H1 (cell line): ENCODE results near the gene HOXB8. TPM values are rescaled to one million over a fixed set of nuclear protein-coding genes. Genes with fewer than 3 reads are reported as not detected.

ENCODE experiments used
- CTCF ChIA-PET: fragments of 300-600 bp; sonication (Branson Sonifier 250); formaldehyde crosslinking; loops from one replicate; lab custom pipeline; 2021; ENCODE audit not compliant: partially characterized antibody; lab: Charles Lee
- POLR2A ChIA-PET: fragments of 300-600 bp; sonication (Branson Sonifier 250); formaldehyde crosslinking; loops from one replicate; lab custom pipeline; 2021; ENCODE audit warnings: inconsistent platforms; ENCODE audit not compliant: partially characterized antibody; lab: Charles Lee
- DNase-seq, 2 experiments: peaks; one replicate each; pipeline versions ENCODE4 v3.0.0 to v3.0.0-alpha.2; 2010 to 2022; ENCODE audit warnings: low spot score in 2 of 2, low read depth in 1 of 2, mixed read lengths in 1 of 2
- FAIRE-seq: peaks from 2 replicates; lab custom pipeline; 2011; peaks lifted over from hg19 to GRCh38; lab: Jason Lieb, UNC
- H2AFZ ChIP-seq: 2 replicates; pipeline ENCODE4 v1.8.1; 2012; ENCODE audit warnings: low read length, inconsistent platforms
- H2AK5ac ChIP-seq: 2 replicates; pipeline ENCODE4 v1.6.1; 2013; ENCODE audit warnings: low read depth, low read length
- H2BK120ac ChIP-seq: replicated peaks from 2 replicates; pipeline ENCODE3; 2013; ENCODE audit warnings: low read depth, low read length, inconsistent platforms
- H2BK12ac ChIP-seq: 2 replicates; pipeline ENCODE4 v1.6.1; 2013; ENCODE audit warnings: low read depth, low read length
- H2BK15ac ChIP-seq: 2 replicates; pipeline ENCODE4 v1.6.1; 2013; ENCODE audit warnings: low read length
- H2BK20ac ChIP-seq: 2 replicates; pipeline ENCODE4 v1.6.1; 2013; ENCODE audit warnings: low read length
- H2BK5ac ChIP-seq: 2 replicates; pipeline ENCODE4 v1.6.1; 2013; ENCODE audit warnings: low read depth, low read length
- H3K14ac ChIP-seq: 2 replicates; pipeline ENCODE4 v1.6.1; 2013; ENCODE audit warnings: inconsistent platforms; ENCODE audit not compliant: insufficient read length
- H3K18ac ChIP-seq: 2 replicates; pipeline ENCODE4 v1.6.1; 2013; ENCODE audit warnings: low read length; ENCODE audit errors: extremely low read depth
- H3K23ac ChIP-seq: 2 replicates; pipeline ENCODE4 v1.6.1; 2013; ENCODE audit warnings: inconsistent platforms; ENCODE audit not compliant: insufficient read length
- H3K23me2 ChIP-seq: 2 replicates; pipeline ENCODE4 v1.6.1; 2013; ENCODE audit warnings: low read depth, low read length
- H3K27ac ChIP-seq: 2 replicates; pipeline ENCODE4 v1.6.1; 2011; ENCODE audit warnings: low read depth, low read length, inconsistent platforms
- H3K27me3 ChIP-seq, 4 experiments: replicated peaks in 1 of 4; 1 replicate in 1 of 4; 2 replicates in 3 of 4; pipeline versions ENCODE4 v1.6.1 to v1.8.1; 2011 to 2013; ENCODE audit warnings: low read length in 3 of 4, mild to moderate bottlenecking in 3 of 4, inconsistent platforms in 2 of 4, mixed read lengths in 2 of 4, moderate library complexity in 1 of 4; ENCODE audit not compliant: control insufficient read depth in 3 of 4, insufficient read depth in 3 of 4; ENCODE audit errors: extremely low read depth in 1 of 4
- H3K36me3 ChIP-seq, 4 experiments: 2 replicates each; pipeline versions ENCODE4 v1.6.1 to v1.8.1; 2011 to 2013; ENCODE audit warnings: mild to moderate bottlenecking in 4 of 4, low read length in 3 of 4, moderate library complexity in 2 of 4, control low read depth in 1 of 4, inconsistent platforms in 1 of 4; ENCODE audit not compliant: insufficient read depth in 4 of 4, control insufficient read depth in 2 of 4
- H3K4ac ChIP-seq: replicated peaks from 2 replicates; pipeline ENCODE3; 2013; ENCODE audit warnings: low read length, low read depth, mixed read lengths, inconsistent platforms; ENCODE audit not compliant: insufficient read length
- H3K4me1 ChIP-seq, 4 experiments: replicated peaks in 1 of 4; 1 replicate in 1 of 4; 2 replicates in 3 of 4; pipeline versions ENCODE4 v1.6.1 to v1.8.1; 2011 to 2013; ENCODE audit warnings: low read length in 3 of 4, inconsistent platforms in 2 of 4, mixed read lengths in 1 of 4; ENCODE audit not compliant: insufficient read depth in 4 of 4, control insufficient read depth in 3 of 4
- H3K4me2 ChIP-seq, 2 experiments: 2 replicates each; pipeline versions ENCODE4 v1.6.1 to v1.8.1; 2011 to 2013; ENCODE audit warnings: low read depth in 2 of 2, low read length in 2 of 2, control low read depth in 1 of 2, inconsistent platforms in 1 of 2, mild to moderate bottlenecking in 1 of 2; ENCODE audit not compliant: insufficient read depth in 1 of 2
- H3K4me3 ChIP-seq, 4 experiments: fragments of 200-600, 300-600 bp in 1 of 4; sonication (generic), shearing (Covaris generic), sonication (Bioruptor Twin) in 1 of 4; 2 replicates each; pipeline versions ENCODE4 v1.5.1 to v1.8.1; 2011 to 2016; ENCODE audit warnings: low read length in 4 of 4, low read depth in 3 of 4, control low read depth in 2 of 4, inconsistent platforms in 2 of 4, mild to moderate bottlenecking in 2 of 4, mixed read lengths in 1 of 4, moderate library complexity in 1 of 4; ENCODE audit not compliant: insufficient read depth in 2 of 4; ENCODE audit errors: extremely low read depth in 1 of 4
- H3K56ac ChIP-seq: replicated peaks from 2 replicates; pipeline ENCODE3; 2013; ENCODE audit warnings: low read depth, mild to moderate bottlenecking, mixed read lengths, low read length, inconsistent platforms; ENCODE audit not compliant: insufficient read length
- H3K79me1 ChIP-seq: 2 replicates; pipeline ENCODE4 v1.6.1; 2013; ENCODE audit warnings: low read depth, low read length, control low read depth
- H3K79me2 ChIP-seq, 2 experiments: 2 replicates each; pipeline versions ENCODE4 v1.6.1 to v1.8.1; 2012 to 2013; ENCODE audit warnings: low read length in 2 of 2, mild to moderate bottlenecking in 2 of 2, inconsistent platforms in 1 of 2; ENCODE audit not compliant: insufficient read depth in 2 of 2, control insufficient read depth in 1 of 2
- H3K9ac ChIP-seq, 4 experiments: replicated peaks in 1 of 4; 1 replicate in 1 of 4; 2 replicates in 3 of 4; pipeline versions ENCODE4 v1.6.1 to v1.8.1; 2011 to 2013; ENCODE audit warnings: low read depth in 3 of 4, low read length in 3 of 4, control low read depth in 2 of 4, mild to moderate bottlenecking in 2 of 4, moderate library complexity in 2 of 4, inconsistent platforms in 1 of 4; ENCODE audit errors: extremely low read depth in 1 of 4
- H3K9me3 ChIP-seq, 2 experiments: 2 replicates each; pipeline versions ENCODE4 v1.6.1 to v1.8.1; 2012 to 2013; ENCODE audit warnings: mild to moderate bottlenecking in 2 of 2, moderate library complexity in 2 of 2, control low read depth in 1 of 2, inconsistent platforms in 1 of 2, low read depth in 1 of 2, low read length in 1 of 2, mixed read lengths in 1 of 2; ENCODE audit not compliant: insufficient read depth in 2 of 2
- H4K20me1 ChIP-seq, 2 experiments: replicated peaks in 1 of 2; 2 replicates each; pipeline versions ENCODE3 to v1.8.1; 2011 to 2013; ENCODE audit warnings: inconsistent platforms in 2 of 2, low read length in 2 of 2, mild to moderate bottlenecking in 1 of 2; ENCODE audit not compliant: insufficient read depth in 2 of 2, control insufficient read depth in 1 of 2
- H4K5ac ChIP-seq: 2 replicates; pipeline ENCODE4 v1.6.1; 2013; ENCODE audit warnings: low read length, low read depth, mixed read lengths, inconsistent platforms; ENCODE audit not compliant: insufficient read length
- H4K8ac ChIP-seq: 2 replicates; pipeline ENCODE4 v1.8.0; 2013; ENCODE audit warnings: mild to moderate bottlenecking, moderate library complexity, low read length, inconsistent platforms; ENCODE audit not compliant: insufficient read depth; ENCODE audit errors: extremely low read depth
- H4K91ac ChIP-seq: replicated peaks from 2 replicates; pipeline ENCODE3; 2013; ENCODE audit warnings: low read length, mixed read lengths, inconsistent platforms; ENCODE audit not compliant: insufficient read length
- CBX8 ChIP-seq: fragments of 300-800, 300-1000 bp; sonication (generic); IDR thresholded peaks from 2 replicates; pipeline ENCODE4 v1.7.1; 2016; ENCODE audit warnings: low read depth, low read length, borderline replicate concordance
- EGR1 ChIP-seq: IDR thresholded peaks from 2 replicates; pipeline ENCODE4 v1.6.1; 2011; ENCODE audit warnings: low read depth, low read length, borderline replicate concordance
- WGBS, 2 experiments: shearing (Covaris generic) in 1 of 2; methylation state at CpG; one replicate each; pipeline versions ENCODE4 v1.1.6 to v1.1.7; 2013 to 2015; ENCODE audit warnings: low lambda C conversion rate in 2 of 2, mixed read lengths in 2 of 2, inconsistent platforms in 1 of 2, low coverage in 1 of 2, missing lambda C conversion rate in 1 of 2; ENCODE audit not compliant: insufficient replicate concordance in 2 of 2, insufficient coverage in 1 of 2, insufficient read length in 1 of 2; ENCODE audit errors: extremely low coverage in 1 of 2, missing lambda C conversion rate in 1 of 2; 5-methylcytosine and 5-hydroxymethylcytosine counted together
- polyA plus RNA-seq, 7 experiments: library from polyadenylated mRNA; depleted of rRNA in 3 of 7; stranded (reverse) in 5 of 7; unstranded in 2 of 7; fragments of >200 nt in 5 of 7; fragments of 200-250 nt in 2 of 7; gene quantifications; 1 replicate in 5 of 7; 2 replicates in 1 of 7; 4 replicates in 1 of 7; pipeline versions ENCODE4 v1.2.1 to v1.2.3, GENCODE V29; 2011 to 2013; ENCODE audit warnings: missing spikeins in 2 of 7, mixed read lengths in 2 of 7
- total RNA-seq: library from RNA; stranded (reverse); fragmentation: NEBNext Ultra II Directional; extraction: Animal tissue kit (Norgen Biotek cat#: 25700); gene quantifications from 2 replicates; pipeline ENCODE4 v1.2.1, GENCODE V29; 2021

The HOXB8 gene
- total and polyA plus RNA-seq, 2 of the 8 experiments (the other 6 are each of a cell fraction or from before 2014, with no cell fraction given) = not detected

DNA sequence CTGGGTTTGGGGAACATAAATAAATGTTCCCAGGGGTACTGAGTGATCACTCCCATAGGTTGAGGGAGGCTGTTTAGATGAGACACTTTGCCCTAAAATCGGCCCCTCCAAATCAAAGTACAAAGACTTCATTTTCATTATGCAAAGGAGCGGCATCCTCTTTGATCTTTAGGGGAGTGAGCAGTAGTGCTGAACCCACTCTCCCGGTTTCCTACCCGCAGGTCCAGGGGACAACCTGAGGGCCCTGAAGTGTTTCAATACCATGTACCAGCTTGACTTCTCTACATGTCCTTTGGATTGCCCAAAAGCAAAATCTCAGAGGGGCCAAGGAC lies 13.9 kb downstream of the HOXB8 start:
- no peak overlapping the region for H4K91ac ChIP-seq
- FAIRE-seq = no peak
- no peak overlapping the region for H2BK5ac ChIP-seq
- no peak overlapping the region for H4K5ac ChIP-seq
- no peak overlapping the region for H3K4ac ChIP-seq
- H2BK12ac ChIP-seq = no peak overlapping the region
- H2BK15ac ChIP-seq = no peak overlapping the region
- H2BK20ac ChIP-seq = no peak overlapping the region
- H3K4me3 ChIP-seq = no peak overlapping the region
- ChIA-PET CTCF (interaction anchor here (0.8 to 2.1 kb wide), 14 partner anchors 9 to 386 kb away, joined by 3 to 12 read pairs (median 4); no protein-coding TSS in a partner anchor), POLR2A (no interaction called here)
- H3K36me3 ChIP-seq = peaks cover 0 to 3% (median 0%) of the 10 kb centered on the region in 4 experiments; a peak in 1 of 8 replicates
- H3K27ac ChIP-seq = no peak overlapping the region
- H3K56ac ChIP-seq = no peak overlapping the region
- H3K14ac ChIP-seq = no peak overlapping the region
- no peak overlapping the region for H2BK120ac ChIP-seq
- no peak overlapping the region for H3K18ac ChIP-seq
- H3K23ac ChIP-seq = no peak overlapping the region
- 33% methylated on average over 4 of the region's 4 CpGs; no CpG with 5 or more reads in 1 of the 2 experiments for WGBS, 2 experiments
- no peak overlapping the region for H3K4me2 ChIP-seq
- no peak overlapping the region for H3K9ac ChIP-seq
- H2AFZ ChIP-seq = no peak overlapping the region
- DNase-seq = no peak
- TF ChIP-seq EGR1 = no peak
- TF ChIP-seq CBX8 = 0 out of 2 replicates have a peak, but pooled peaks have one; percentile 3
- no peaks in the 10 kb centered on the region for H3K23me2 ChIP-seq
- H3K27me3 ChIP-seq = peaks cover 99 to 100% (median 100%) of the 10 kb centered on the region in 4 experiments
- H3K9me3 ChIP-seq = no peaks in the 10 kb centered on the region
- peaks cover 0 to 6% (median 2%) of the 10 kb centered on the region in 4 experiments; a peak in 3 of 7 replicates for H3K4me1 ChIP-seq
- peaks cover 32 to 57% of the 10 kb centered on the region in 2 experiments for H4K20me1 ChIP-seq
- H3K79me1 ChIP-seq = no peaks in the 10 kb centered on the region
- no peaks in the 10 kb centered on the region for H3K79me2 ChIP-seq
- no peak overlapping the region for H4K8ac ChIP-seq
- no peak overlapping the region for H2AK5ac ChIP-seq
